ENCODE results near the gene ARSG. TPM values are rescaled to one million over a fixed set of nuclear protein-coding genes. Genes with fewer than 3 reads are reported as not detected.
A peak's percentile ranks its signal among the peaks of the same experiment; 100 is the strongest.
"Not testable (repeated sequence)": the region's sequence is repeated elsewhere in the genome, so short reads cannot be mapped to it uniquely, and the experiment has no call there.

The ARSG gene
- total and polyA plus RNA-seq, 3 experiments from 2014 or later: 7.0 to 9.5 (median 7.7) TPM

GRCh38 chr17:68308486-68308885, 17.2 kb downstream of the ARSG start:
- H3K9me3 ChIP-seq (ENCODE audit: low read length); H3K4me3 Mint-ChIP-seq; H3K27me3 Mint-ChIP-seq; POLR2A ChIA-PET; H3K9me3 Mint-ChIP-seq; H3K36me3 ChIP-seq (ENCODE audit: insufficient read depth, low read length); H3K4me3 ChIP-seq (ENCODE audit: low read length); H3K27me3 ChIP-seq (ENCODE audit: insufficient read depth, low read length, poor library complexity, severe bottlenecking); DNase-seq; H3K27ac ChIP-seq (ENCODE audit: low read depth, low read length): not testable (repeated sequence)
- Mint-ChIP-seq H3K4me1 (peaks cover 33 to 64% (median 47%) of the 10 kb centered on the region in 3 donors), H3K36me3 (peaks cover 10 to 13% (median 12%) of the 10 kb centered on the region in 3 donors), H3K27ac (peak overlapping the region in 1 of 8 donors; percentile 84)
- peaks cover 24% of the 10 kb centered on the region for H3K4me1 ChIP-seq (ENCODE audit: insufficient read depth, low read length)
- CTCF ChIA-PET: interaction anchor here (1.0 kb wide), 1 partner anchor 129 kb away, joined by 3 read pairs; no protein-coding TSS in a partner anchor

- H3K27ac Mint-ChIP-seq; H3K4me3 Mint-ChIP-seq; H3K27me3 Mint-ChIP-seq; H3K27ac ChIP-seq (ENCODE audit: low read depth, low read length); H3K4me3 ChIP-seq (ENCODE audit: low read length); H3K9me3 ChIP-seq (ENCODE audit: low read length); H3K9me3 Mint-ChIP-seq; H3K36me3 ChIP-seq (ENCODE audit: insufficient read depth, low read length); POLR2A ChIA-PET; DNase-seq; H3K27me3 ChIP-seq (ENCODE audit: insufficient read depth, low read length, poor library complexity, severe bottlenecking): not testable (repeated sequence)
- CTCF ChIA-PET: interaction anchor here (1.0 to 1.6 kb wide), 3 partner anchors 123 to 129 kb away, joined by 3 to 4 read pairs (median 4); no protein-coding TSS in a partner anchor
- H3K4me1 Mint-ChIP-seq: peaks cover 37 to 70% (median 52%) of the 10 kb centered on the region in 3 donors
- peaks cover 30% of the 10 kb centered on the region for H3K4me1 ChIP-seq (ENCODE audit: insufficient read depth, low read length)
- H3K36me3 Mint-ChIP-seq: peaks cover 10 to 13% (median 12%) of the 10 kb centered on the region in 3 donors
These were observed 17.9 kb downstream of the ARSG start for GRCh38 chr17:68309066-68309670.

- POLR2A ChIA-PET: interaction anchor here (1.1 kb wide), 1 partner anchor 18 kb away, joined by 5 read pairs; no protein-coding TSS in a partner anchor
- DNase-seq: peak in 1 of 5 donors; percentile 65
- H3K27ac ChIP-seq (ENCODE audit: low read depth, low read length): no peak overlapping the region
- Mint-ChIP-seq H3K27ac (peak overlapping the region in 5 of 8 donors; percentile 17 to 90 (median 45)), H3K27me3 (no peaks in the 10 kb centered on the region), H3K4me3 (peak overlapping the region in 3 of 7 donors; percentile 12 to 83 (median 19)), H3K36me3 (peaks cover 10 to 13% (median 12%) of the 10 kb centered on the region in 3 donors), H3K9me3 (no peaks in the 10 kb centered on the region), H3K4me1 (peaks cover 42 to 74% (median 58%) of the 10 kb centered on the region in 3 donors)
- H3K4me1 ChIP-seq (ENCODE audit: insufficient read depth, low read length): peaks cover 40% of the 10 kb centered on the region
- CTCF ChIA-PET: interaction anchor here (0.8 to 1.6 kb wide), 6 partner anchors 8 to 135 kb away, joined by 3 to 4 read pairs (median 4); no protein-coding TSS in a partner anchor
- no peaks in the 10 kb centered on the region for H3K36me3 ChIP-seq (ENCODE audit: insufficient read depth, low read length)
- no peak overlapping the region for H3K4me3 ChIP-seq (ENCODE audit: low read length)
- no peaks in the 10 kb centered on the region for H3K27me3 ChIP-seq (ENCODE audit: insufficient read depth, low read length, poor library complexity, severe bottlenecking)
- H3K9me3 ChIP-seq (ENCODE audit: low read length): no peaks in the 10 kb centered on the region
These were observed 18.9 kb downstream of the ARSG start for GRCh38 chr17:68310152-68310551.

- no peak overlapping the region for H3K27ac ChIP-seq (ENCODE audit: low read depth, low read length)
- POLR2A ChIA-PET: interaction anchor here (0.9 to 2.1 kb wide), 2 partner anchors 23 to 34 kb away, joined by 3 to 11 read pairs; partner anchors contain the start of genes ARSG and SLC16A6
- no peaks in the 10 kb centered on the region for H3K9me3 ChIP-seq (ENCODE audit: low read length)
- no peaks in the 10 kb centered on the region for H3K27me3 ChIP-seq (ENCODE audit: insufficient read depth, low read length, poor library complexity, severe bottlenecking)
- H3K4me3 ChIP-seq (ENCODE audit: low read length): peak overlapping the region; percentile 2
- Mint-ChIP-seq H3K27me3 (no peaks in the 10 kb centered on the region), H3K36me3 (peaks cover 0 to 11% (median 9%) of the 10 kb centered on the region in 3 donors), H3K9me3 (no peaks in the 10 kb centered on the region), H3K27ac (peak overlapping the region; percentile 2 to 94 (median 69)), H3K4me1 (peaks cover 55 to 88% (median 81%) of the 10 kb centered on the region in 3 donors), H3K4me3 (peak overlapping the region; percentile 1 to 90 (median 77))
- H3K36me3 ChIP-seq (ENCODE audit: insufficient read depth, low read length): no peaks in the 10 kb centered on the region
- CTCF ChIA-PET: interaction anchor here (1.4 to 1.5 kb wide), 3 partner anchors 18 to 84 kb away, joined by 3 to 6 read pairs (median 5); no protein-coding TSS in a partner anchor
- peak in 2 of 5 donors; percentile 30 for DNase-seq
- H3K4me1 ChIP-seq (ENCODE audit: insufficient read depth, low read length): peaks cover 51% of the 10 kb centered on the region
These were observed 23.7 kb downstream of the ARSG start for GRCh38 chr17:68314916-68315535.

- Histone ChIP-seq H3K4me3 (ENCODE audit: low read length) (no peak overlapping the region), H3K27me3 (ENCODE audit: insufficient read depth, low read length, poor library complexity, severe bottlenecking) (no peaks in the 10 kb centered on the region), H3K36me3 (ENCODE audit: insufficient read depth, low read length) (no peaks in the 10 kb centered on the region), H3K27ac (ENCODE audit: low read depth, low read length) (no peak overlapping the region), H3K9me3 (ENCODE audit: low read length) (no peaks in the 10 kb centered on the region), H3K4me1 (ENCODE audit: insufficient read depth, low read length) (peaks cover 42% of the 10 kb centered on the region)
- Mint-ChIP-seq H3K4me1 (peaks cover 46 to 79% (median 78%) of the 10 kb centered on the region in 3 donors), H3K27me3 (no peaks in the 10 kb centered on the region), H3K27ac (peak overlapping the region in 6 of 8 donors; percentile 0 to 80 (median 6)), H3K4me3 (peak overlapping the region in 6 of 7 donors; percentile 3 to 69 (median 46)), H3K9me3 (no peaks in the 10 kb centered on the region), H3K36me3 (peaks cover 0 to 15% (median 10%) of the 10 kb centered on the region in 3 donors)
- ChIA-PET POLR2A (interaction anchor here (2.1 kb wide), 1 partner anchor 24 kb away, joined by 11 read pairs; the partner anchor contains the start of genes ARSG and SLC16A6), CTCF (interaction anchor here (1.4 to 1.6 kb wide), 3 partner anchors 17 to 109 kb away, joined by 3 to 4 read pairs (median 3); no protein-coding TSS in a partner anchor)
- no peak for DNase-seq
These were observed 24.6 kb downstream of the ARSG start for GRCh38 chr17:68315930-68316329.

GRCh38 chr17:68317458-68317857, 26.2 kb downstream of the ARSG start:
- Mint-ChIP-seq H3K27me3 (no peaks in the 10 kb centered on the region), H3K27ac (peak overlapping the region in 1 of 8 donors; percentile 57), H3K9me3 (no peaks in the 10 kb centered on the region), H3K36me3 (peaks cover 0 to 11% (median 6%) of the 10 kb centered on the region in 3 donors), H3K4me3 (no peak overlapping the region), H3K4me1 (peaks cover 37 to 69% (median 67%) of the 10 kb centered on the region in 3 donors)
- H3K4me1 ChIP-seq (ENCODE audit: insufficient read depth, low read length): peaks cover 36% of the 10 kb centered on the region
- DNase-seq: no peak
- ChIA-PET CTCF (interaction anchor here (1.5 to 1.6 kb wide), 2 partner anchors 19 to 107 kb away, joined by 3 to 4 read pairs; no protein-coding TSS in a partner anchor), POLR2A (interaction anchor here (0.5 kb wide), 1 partner anchor 116 kb away, joined by 6 read pairs; no protein-coding TSS in a partner anchor)
- H3K36me3 ChIP-seq (ENCODE audit: insufficient read depth, low read length): no peaks in the 10 kb centered on the region
- H3K4me3 ChIP-seq (ENCODE audit: low read length): no peak overlapping the region
- H3K27me3 ChIP-seq (ENCODE audit: insufficient read depth, low read length, poor library complexity, severe bottlenecking): no peaks in the 10 kb centered on the region
- no peaks in the 10 kb centered on the region for H3K9me3 ChIP-seq (ENCODE audit: low read length)
- H3K27ac ChIP-seq (ENCODE audit: low read depth, low read length): no peak overlapping the region

- H3K9me3 ChIP-seq (ENCODE audit: low read length): no peaks in the 10 kb centered on the region
- H3K27me3 ChIP-seq (ENCODE audit: insufficient read depth, low read length, poor library complexity, severe bottlenecking): no peaks in the 10 kb centered on the region
- H3K36me3 ChIP-seq (ENCODE audit: insufficient read depth, low read length): no peaks in the 10 kb centered on the region
- peaks cover 36% of the 10 kb centered on the region for H3K4me1 ChIP-seq (ENCODE audit: insufficient read depth, low read length)
- CTCF ChIA-PET: interaction anchor here (1.4 kb wide), 1 partner anchor 38 kb away, joined by 5 read pairs; no protein-coding TSS in a partner anchor
- H3K4me3 ChIP-seq (ENCODE audit: low read length): no peak overlapping the region
- H3K36me3 Mint-ChIP-seq: peaks cover 0 to 11% (median 6%) of the 10 kb centered on the region in 3 donors
- H3K9me3 Mint-ChIP-seq: no peaks in the 10 kb centered on the region
- H3K4me1 Mint-ChIP-seq: peaks cover 32 to 61% (median 60%) of the 10 kb centered on the region in 3 donors
- H3K27ac ChIP-seq (ENCODE audit: low read depth, low read length): no peak overlapping the region
- H3K27ac Mint-ChIP-seq: peak overlapping the region in 4 of 8 donors; percentile 11 to 80 (median 43)
- POLR2A ChIA-PET: interaction anchor here (0.7 kb wide), 1 partner anchor 89 kb away, joined by 3 read pairs; no protein-coding TSS in a partner anchor
- H3K4me3 Mint-ChIP-seq: no peak overlapping the region
- H3K27me3 Mint-ChIP-seq: no peaks in the 10 kb centered on the region
- DNase-seq: no peak
These were observed 27.1 kb downstream of the ARSG start for GRCh38 chr17:68318103-68318991.
